Measurements from ENCODE around the gene KLRK1. TPM values are rescaled to one million over a fixed set of nuclear protein-coding genes. Genes with fewer than 3 reads are reported as not detected.
"Not testable (repeated sequence)": the region's sequence is repeated elsewhere in the genome, so short reads cannot be mapped to it uniquely, and the experiment has no call there.

The KLRK1 gene
- total RNA-seq, 2 donors from 2014 or later = 0.28 to 0.59 TPM

- no peak for TF ChIP-seq CTCF (IDR thresholded peaks at IDR 0.05)
- H3K27me3 ChIP-seq = no peaks in the 10 kb centered on the region
- H3K9me3 ChIP-seq = no peaks in the 10 kb centered on the region
- H3K36me3 ChIP-seq = no peaks in the 10 kb centered on the region
- no peak for DNase-seq (ENCODE audit: low spot score)
- no peak overlapping the region for H3K27ac ChIP-seq
- peaks cover 0 to 6% of the 10 kb centered on the region in 2 donors for H3K4me1 ChIP-seq
- no peak overlapping the region for H3K4me3 ChIP-seq
Observed at GRCh38 chr12:10397296-10397695, 7.5 kb upstream of the KLRK1 start.

- H3K27me3 ChIP-seq; H3K4me1 ChIP-seq; H3K36me3 ChIP-seq; H3K27ac ChIP-seq; H3K4me3 ChIP-seq; H3K9me3 ChIP-seq; DNase-seq (ENCODE audit: low spot score): not testable (repeated sequence)
Observed at GRCh38 chr12:10396176-10396575, 6.3 kb upstream of the KLRK1 start.

GRCh38 chr12:10395390-10395998 lies 5.7 kb upstream of the KLRK1 start:
- Histone ChIP-seq H3K27ac (peak overlapping the region in 1 of 2 donors; percentile 12), H3K4me1 (peaks cover 0 to 6% of the 10 kb centered on the region in 2 donors), H3K4me3 (no peak overlapping the region), H3K9me3 (no peaks in the 10 kb centered on the region), H3K36me3 (no peaks in the 10 kb centered on the region), H3K27me3 (no peaks in the 10 kb centered on the region)
- TF ChIP-seq CTCF (IDR thresholded peaks at IDR 0.05) = no peak
- no peak for DNase-seq (ENCODE audit: low spot score)

GRCh38 chr12:10394531-10395152 lies 4.8 kb upstream of the KLRK1 start:
- not testable (repeated sequence) for DNase-seq (ENCODE audit: low spot score); H3K4me1 ChIP-seq; H3K36me3 ChIP-seq; H3K27ac ChIP-seq; H3K9me3 ChIP-seq; H3K4me3 ChIP-seq; H3K27me3 ChIP-seq

GRCh38 chr12:10393291-10393690 lies 3.5 kb upstream of the KLRK1 start:
- no peak overlapping the region for H3K27ac ChIP-seq

GRCh38 chr12:10392394-10392930 lies 2.6 kb upstream of the KLRK1 start:
- Histone ChIP-seq H3K27me3 (no peaks in the 10 kb centered on the region), H3K4me1 (peaks cover 0 to 6% of the 10 kb centered on the region in 2 donors), H3K4me3 (no peak overlapping the region), H3K9me3 (no peaks in the 10 kb centered on the region), H3K36me3 (no peaks in the 10 kb centered on the region), H3K27ac (no peak overlapping the region)
- no peak for TF ChIP-seq CTCF (IDR thresholded peaks at IDR 0.05)
- peak; percentile 81 for DNase-seq (ENCODE audit: low spot score)

More at GRCh38 chr12:10393291-10393690, 3.5 kb upstream of the KLRK1 start:
- DNase-seq (ENCODE audit: low spot score) = no peak
- Histone ChIP-seq H3K27me3 (no peaks in the 10 kb centered on the region), H3K4me3 (no peak overlapping the region), H3K4me1 (peaks cover 0 to 6% of the 10 kb centered on the region in 2 donors), H3K9me3 (no peaks in the 10 kb centered on the region), H3K36me3 (no peaks in the 10 kb centered on the region)
- no peak for TF ChIP-seq CTCF (IDR thresholded peaks at IDR 0.05)

GRCh38 chr12:10390991-10391390 lies 1.1 kb upstream of the KLRK1 start:
- H3K4me1 ChIP-seq; H3K36me3 ChIP-seq; H3K4me3 ChIP-seq; H3K27me3 ChIP-seq; H3K27ac ChIP-seq; H3K9me3 ChIP-seq; DNase-seq (ENCODE audit: low spot score): not testable (repeated sequence)
